ENCODE measurements around the gene ZNF8. TPM values are rescaled to one million over a fixed set of nuclear protein-coding genes. Genes with fewer than 3 reads are reported as not detected.

ZNF8 gene
- polyA plus RNA-seq, 3 donors, result 7.3 to 8.7 (median 7.6) TPM

DNA sequence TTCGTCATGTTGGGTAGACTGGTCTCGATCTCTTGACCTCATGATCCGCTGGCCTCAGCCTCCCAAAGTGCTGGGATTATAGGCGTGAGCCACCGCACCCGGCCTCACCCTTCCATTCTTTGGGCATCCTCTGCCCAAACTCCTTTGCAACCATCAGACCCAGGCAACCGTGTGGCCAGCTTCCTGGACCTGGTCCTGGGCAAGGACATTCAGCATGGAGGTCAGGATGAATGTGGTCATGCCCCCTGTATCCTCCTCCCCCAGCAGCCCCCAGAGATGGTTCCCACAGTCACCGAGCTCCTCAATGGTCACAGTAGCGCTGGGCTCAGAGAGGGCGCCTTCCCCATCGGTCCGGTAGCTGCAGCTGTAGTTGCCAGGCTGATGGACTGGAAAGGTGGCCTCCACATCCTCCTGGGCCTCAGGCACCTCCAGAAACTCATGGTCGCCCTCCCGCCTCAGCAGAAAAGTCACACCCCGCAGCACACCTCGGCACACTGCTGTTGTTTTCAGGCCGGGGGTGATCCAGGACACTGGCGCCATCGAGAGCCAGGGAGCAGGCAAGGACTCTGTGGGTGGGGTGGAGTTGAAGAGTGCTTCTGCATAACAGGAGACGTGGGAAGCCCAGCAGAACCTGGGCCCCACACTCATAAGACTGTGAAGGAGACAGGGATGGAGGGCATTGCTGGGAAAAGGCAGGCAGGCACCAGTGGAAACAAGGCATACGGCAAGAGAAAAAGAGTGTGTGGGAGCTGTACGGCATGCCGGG, 73.4 kb downstream of the ZNF8 start:
- no peak for DNase-seq (ENCODE audit: extremely low read depth in 1 of 11, low read depth in 9 of 11, low spot score in 4 of 11)

Other genes starting within 250 kb of the ZNF8 start
- gene ZSCAN1, start 244.9 kb upstream of the ZNF8 start, polyA plus RNA-seq (ENCODE audit: insufficient read length in 3 of 3), result 1 to 10 TPM; 2.9 to 7.3 (median 4.8) TPM
- gene ZNF135, start 219.7 kb upstream of the ZNF8 start, polyA plus RNA-seq (ENCODE audit: insufficient read length in 3 of 3), result 10 to 100 TPM; 21.8 to 30.3 (median 21.8) TPM
- 100 to 1,000 TPM in 1 of 3 donors, 10 to 100 TPM in 2; 79.0 to 116 (median 98.4) TPM for gene ZSCAN18, start 180.7 kb upstream of the ZNF8 start, polyA plus RNA-seq (ENCODE audit: insufficient read length in 3 of 3)
- gene ZNF329, start 128.2 kb upstream of the ZNF8 start, polyA plus RNA-seq (ENCODE audit: insufficient read length in 3 of 3), result 10 to 100 TPM; 21.5 to 26.0 (median 23.7) TPM
- 10 to 100 TPM; 18.2 to 27.0 (median 19.7) TPM for gene ZNF274, start 95.9 kb upstream of the ZNF8 start, polyA plus RNA-seq (ENCODE audit: insufficient read length in 3 of 3)
- 10 to 100 TPM; 36.9 to 45.9 (median 38.1) TPM for gene ZNF544, start 50.0 kb upstream of the ZNF8 start, polyA plus RNA-seq (ENCODE audit: insufficient read length in 3 of 3)
- 10 to 100 TPM; 46.6 to 58.0 (median 53.8) TPM for gene ERVK3-1, start 26.4 kb downstream of the ZNF8 start, polyA plus RNA-seq (ENCODE audit: insufficient read length in 3 of 3)
- 1 to 10 TPM; 3.6 to 3.8 (median 3.6) TPM for gene ZSCAN22, start 48.0 kb downstream of the ZNF8 start, polyA plus RNA-seq (ENCODE audit: insufficient read length in 3 of 3)
- gene A1BG, start 74.5 kb downstream of the ZNF8 start, polyA plus RNA-seq (ENCODE audit: insufficient read length in 3 of 3), result 1 to 10 TPM in 2 of 3 donors, under 1 TPM in 1; 0.45 to 2.0 (median 1.5) TPM
- gene ZNF497, start 83.8 kb downstream of the ZNF8 start, polyA plus RNA-seq (ENCODE audit: insufficient read length in 3 of 3), result 1 to 10 TPM; 3.7 to 6.2 (median 5.2) TPM
- 1 to 10 TPM; 3.3 to 6.0 (median 4.5) TPM for gene ZNF837, start 102.1 kb downstream of the ZNF8 start, polyA plus RNA-seq (ENCODE audit: insufficient read length in 3 of 3)
- gene RPS5, start 108.3 kb downstream of the ZNF8 start, polyA plus RNA-seq (ENCODE audit: insufficient read length in 3 of 3), result 1,000 to 10,000 TPM in 2 of 3 donors, 100 to 1,000 TPM in 1; 862 to 1,069 (median 1,060) TPM
- gene RNF225, start 116.7 kb downstream of the ZNF8 start, polyA plus RNA-seq (ENCODE audit: insufficient read length in 3 of 3), result not detected
- gene ZNF584, start 129.7 kb downstream of the ZNF8 start, polyA plus RNA-seq (ENCODE audit: insufficient read length in 3 of 3), result 10 to 100 TPM; 13.3 to 15.0 (median 13.3) TPM
- 10 to 100 TPM; 14.0 to 17.0 (median 14.1) TPM for gene ZNF132, start 161.2 kb downstream of the ZNF8 start, polyA plus RNA-seq (ENCODE audit: insufficient read length in 3 of 3)
- gene ZNF324B, start 172.7 kb downstream of the ZNF8 start, polyA plus RNA-seq (ENCODE audit: insufficient read length in 3 of 3), result 1 to 10 TPM; 5.2 to 7.4 (median 7.3) TPM
- gene ZNF324, start 188.1 kb downstream of the ZNF8 start, polyA plus RNA-seq (ENCODE audit: insufficient read length in 3 of 3), result 10 to 100 TPM in 2 of 3 donors, 1 to 10 TPM in 1; 7.3 to 11.5 (median 10.6) TPM
- gene ZNF446, start 197.4 kb downstream of the ZNF8 start, polyA plus RNA-seq (ENCODE audit: insufficient read length in 3 of 3), result 10 to 100 TPM; 11.7 to 19.5 (median 17.7) TPM
- 10 to 100 TPM in 2 of 3 donors, 1 to 10 TPM in 1; 7.8 to 13.4 (median 11.5) TPM for gene SLC27A5, start 233.0 kb downstream of the ZNF8 start, polyA plus RNA-seq (ENCODE audit: insufficient read length in 3 of 3)
- 10 to 100 TPM in 2 of 3 donors, 1 to 10 TPM in 1; 8.7 to 15.0 (median 14.4) TPM for gene ZBTB45, start 240.9 kb downstream of the ZNF8 start, polyA plus RNA-seq (ENCODE audit: insufficient read length in 3 of 3)

All from renal cortex interstitium (tissue), 11 donors.